Measurements from ENCODE around the gene CEACAM21. TPM values are rescaled to one million over a fixed set of nuclear protein-coding genes. Genes with fewer than 3 reads are reported as not detected.
"Not testable (repeated sequence)": the region's sequence is repeated elsewhere in the genome, so short reads cannot be mapped to it uniquely, and the experiment has no call there.

CEACAM21 gene
- polyA plus RNA-seq, 2 donors: 0.24 to 0.66 TPM

- no peaks in the 10 kb centered on the region for H3K4me1 ChIP-seq (ENCODE audit: control insufficient read depth in 2 of 2, insufficient read depth in 2 of 2, low read length in 1 of 2)
- no peaks in the 10 kb centered on the region for H3K36me3 ChIP-seq (ENCODE audit: control insufficient read depth in 2 of 2, insufficient read depth in 2 of 2, low read length in 1 of 2)
- WGBS, 2 donors: 65 to 73% methylated on average over 2 of the region's 2 CpGs
- H3K27ac ChIP-seq (ENCODE audit: low read depth in 2 of 2, low read length in 1 of 2): no peak overlapping the region
- no peaks in the 10 kb centered on the region for H3K27me3 ChIP-seq (ENCODE audit: control insufficient read depth in 1 of 2, insufficient read depth in 2 of 2, low read length in 2 of 2)
- peaks cover 3 to 8% of the 10 kb centered on the region in 2 donors for H3K9me3 ChIP-seq (ENCODE audit: control insufficient read depth in 2 of 2, insufficient read depth in 1 of 2, low read depth in 1 of 2, low read length in 1 of 2)
- no peak overlapping the region for H3K4me3 ChIP-seq (ENCODE audit: low read depth in 1 of 2, low read length in 2 of 2)
Measured at GRCh38 chr19:41578886-41579285, 2.9 kb downstream of the CEACAM21 start.

GRCh38 chr19:41581068-41581467 lies 5.1 kb downstream of the CEACAM21 start:
- not testable (repeated sequence) for H3K4me3 ChIP-seq (ENCODE audit: low read depth in 1 of 2, low read length in 2 of 2); H3K27ac ChIP-seq (ENCODE audit: low read depth in 2 of 2, low read length in 1 of 2); H3K36me3 ChIP-seq (ENCODE audit: control insufficient read depth in 2 of 2, insufficient read depth in 2 of 2, low read length in 1 of 2); H3K4me1 ChIP-seq (ENCODE audit: control insufficient read depth in 2 of 2, insufficient read depth in 2 of 2, low read length in 1 of 2); H3K27me3 ChIP-seq (ENCODE audit: control insufficient read depth in 1 of 2, insufficient read depth in 2 of 2, low read length in 2 of 2)
- 68 to 74% methylated on average over 4 of the region's 4 CpGs for WGBS, 2 donors
- peaks cover 3 to 13% of the 10 kb centered on the region in 2 donors for H3K9me3 ChIP-seq (ENCODE audit: control insufficient read depth in 2 of 2, insufficient read depth in 1 of 2, low read depth in 1 of 2, low read length in 1 of 2)

GRCh38 chr19:41582577-41583182 lies 6.7 kb downstream of the CEACAM21 start:
- H3K36me3 ChIP-seq (ENCODE audit: control insufficient read depth in 2 of 2, insufficient read depth in 2 of 2, low read length in 1 of 2); H3K4me3 ChIP-seq (ENCODE audit: low read depth in 1 of 2, low read length in 2 of 2); H3K4me1 ChIP-seq (ENCODE audit: control insufficient read depth in 2 of 2, insufficient read depth in 2 of 2, low read length in 1 of 2); H3K27me3 ChIP-seq (ENCODE audit: control insufficient read depth in 1 of 2, insufficient read depth in 2 of 2, low read length in 2 of 2); H3K27ac ChIP-seq (ENCODE audit: low read depth in 2 of 2, low read length in 1 of 2): not testable (repeated sequence)
- peaks cover 3 to 13% of the 10 kb centered on the region in 2 donors for H3K9me3 ChIP-seq (ENCODE audit: control insufficient read depth in 2 of 2, insufficient read depth in 1 of 2, low read depth in 1 of 2, low read length in 1 of 2)
- WGBS, 2 donors: 88 to 100% methylated on average over 1 of the region's 1 CpG

GRCh38 chr19:41584260-41584810 lies 8.4 kb downstream of the CEACAM21 start:
- Histone ChIP-seq H3K27ac (ENCODE audit: low read depth in 2 of 2, low read length in 1 of 2) (no peak overlapping the region), H3K4me3 (ENCODE audit: low read depth in 1 of 2, low read length in 2 of 2) (no peak overlapping the region), H3K27me3 (ENCODE audit: control insufficient read depth in 1 of 2, insufficient read depth in 2 of 2, low read length in 2 of 2) (no peaks in the 10 kb centered on the region), H3K4me1 (ENCODE audit: control insufficient read depth in 2 of 2, insufficient read depth in 2 of 2, low read length in 1 of 2) (no peaks in the 10 kb centered on the region), H3K36me3 (ENCODE audit: control insufficient read depth in 2 of 2, insufficient read depth in 2 of 2, low read length in 1 of 2) (no peaks in the 10 kb centered on the region), H3K9me3 (ENCODE audit: control insufficient read depth in 2 of 2, insufficient read depth in 1 of 2, low read depth in 1 of 2, low read length in 1 of 2) (peaks cover 3 to 13% of the 10 kb centered on the region in 2 donors)
- 62 to 72% methylated on average over 6 of the region's 6 CpGs for WGBS, 2 donors

- peaks cover 3 to 14% of the 10 kb centered on the region in 2 donors for H3K9me3 ChIP-seq (ENCODE audit: control insufficient read depth in 2 of 2, insufficient read depth in 1 of 2, low read depth in 1 of 2, low read length in 1 of 2)
- 76 to 93% methylated on average over 1 of the region's 1 CpG for WGBS, 2 donors
- H3K27me3 ChIP-seq (ENCODE audit: control insufficient read depth in 1 of 2, insufficient read depth in 2 of 2, low read length in 2 of 2): no peaks in the 10 kb centered on the region
- H3K4me1 ChIP-seq (ENCODE audit: control insufficient read depth in 2 of 2, insufficient read depth in 2 of 2, low read length in 1 of 2): no peaks in the 10 kb centered on the region
- H3K4me3 ChIP-seq (ENCODE audit: low read depth in 1 of 2, low read length in 2 of 2): no peak overlapping the region
- no peak overlapping the region for H3K27ac ChIP-seq (ENCODE audit: low read depth in 2 of 2, low read length in 1 of 2)
- H3K36me3 ChIP-seq (ENCODE audit: control insufficient read depth in 2 of 2, insufficient read depth in 2 of 2, low read length in 1 of 2): no peaks in the 10 kb centered on the region
Measured at GRCh38 chr19:41584931-41585330, 9.0 kb downstream of the CEACAM21 start.

GRCh38 chr19:41586064-41586463 lies 10.1 kb downstream of the CEACAM21 start:
- Histone ChIP-seq H3K4me3 (ENCODE audit: low read depth in 1 of 2, low read length in 2 of 2) (no peak overlapping the region), H3K4me1 (ENCODE audit: control insufficient read depth in 2 of 2, insufficient read depth in 2 of 2, low read length in 1 of 2) (no peaks in the 10 kb centered on the region), H3K27me3 (ENCODE audit: control insufficient read depth in 1 of 2, insufficient read depth in 2 of 2, low read length in 2 of 2) (no peaks in the 10 kb centered on the region), H3K27ac (ENCODE audit: low read depth in 2 of 2, low read length in 1 of 2) (no peak overlapping the region), H3K9me3 (ENCODE audit: control insufficient read depth in 2 of 2, insufficient read depth in 1 of 2, low read depth in 1 of 2, low read length in 1 of 2) (peaks cover 3 to 11% of the 10 kb centered on the region in 2 donors), H3K36me3 (ENCODE audit: control insufficient read depth in 2 of 2, insufficient read depth in 2 of 2, low read length in 1 of 2) (no peaks in the 10 kb centered on the region)

GRCh38 chr19:41587101-41587837 lies 11.3 kb downstream of the CEACAM21 start:
- H3K9me3 ChIP-seq (ENCODE audit: control insufficient read depth in 2 of 2, insufficient read depth in 1 of 2, low read depth in 1 of 2, low read length in 1 of 2): peaks cover 3 to 11% of the 10 kb centered on the region in 2 donors
- no peak overlapping the region for H3K4me3 ChIP-seq (ENCODE audit: low read depth in 1 of 2, low read length in 2 of 2)
- H3K4me1 ChIP-seq (ENCODE audit: control insufficient read depth in 2 of 2, insufficient read depth in 2 of 2, low read length in 1 of 2): no peaks in the 10 kb centered on the region
- H3K27me3 ChIP-seq (ENCODE audit: control insufficient read depth in 1 of 2, insufficient read depth in 2 of 2, low read length in 2 of 2): no peaks in the 10 kb centered on the region
- no peaks in the 10 kb centered on the region for H3K36me3 ChIP-seq (ENCODE audit: control insufficient read depth in 2 of 2, insufficient read depth in 2 of 2, low read length in 1 of 2)
- 65 to 70% methylated on average over 9 of the region's 9 CpGs for WGBS, 2 donors
- H3K27ac ChIP-seq (ENCODE audit: low read depth in 2 of 2, low read length in 1 of 2): no peak overlapping the region

GRCh38 chr19:41587838-41588210 lies 11.9 kb downstream of the CEACAM21 start:
- Histone ChIP-seq H3K27ac (ENCODE audit: low read depth in 2 of 2, low read length in 1 of 2) (no peak overlapping the region), H3K9me3 (ENCODE audit: control insufficient read depth in 2 of 2, insufficient read depth in 1 of 2, low read depth in 1 of 2, low read length in 1 of 2) (peaks cover 0 to 8% of the 10 kb centered on the region in 2 donors), H3K27me3 (ENCODE audit: control insufficient read depth in 1 of 2, insufficient read depth in 2 of 2, low read length in 2 of 2) (no peaks in the 10 kb centered on the region), H3K36me3 (ENCODE audit: control insufficient read depth in 2 of 2, insufficient read depth in 2 of 2, low read length in 1 of 2) (no peaks in the 10 kb centered on the region), H3K4me3 (ENCODE audit: low read depth in 1 of 2, low read length in 2 of 2) (no peak overlapping the region), H3K4me1 (ENCODE audit: control insufficient read depth in 2 of 2, insufficient read depth in 2 of 2, low read length in 1 of 2) (no peaks in the 10 kb centered on the region)
- WGBS, 2 donors: 66 to 70% methylated on average over 4 of the region's 4 CpGs

GRCh38 chr19:41588497-41589209 lies 12.7 kb downstream of the CEACAM21 start:
- Histone ChIP-seq H3K27ac (ENCODE audit: low read depth in 2 of 2, low read length in 1 of 2) (no peak overlapping the region), H3K27me3 (ENCODE audit: control insufficient read depth in 1 of 2, insufficient read depth in 2 of 2, low read length in 2 of 2) (no peaks in the 10 kb centered on the region), H3K4me1 (ENCODE audit: control insufficient read depth in 2 of 2, insufficient read depth in 2 of 2, low read length in 1 of 2) (no peaks in the 10 kb centered on the region), H3K36me3 (ENCODE audit: control insufficient read depth in 2 of 2, insufficient read depth in 2 of 2, low read length in 1 of 2) (no peaks in the 10 kb centered on the region), H3K9me3 (ENCODE audit: control insufficient read depth in 2 of 2, insufficient read depth in 1 of 2, low read depth in 1 of 2, low read length in 1 of 2) (peaks cover 0 to 8% of the 10 kb centered on the region in 2 donors), H3K4me3 (ENCODE audit: low read depth in 1 of 2, low read length in 2 of 2) (no peak overlapping the region)
- WGBS, 2 donors: 31 to 36% methylated on average over 6 of the region's 6 CpGs

All from esophagus (tissue), 2 donors.